ENCODE results near the gene LDLRAD3. TPM values are rescaled to one million over a fixed set of nuclear protein-coding genes. Genes with fewer than 3 reads are reported as not detected.

LDLRAD3 gene
- polyA plus RNA-seq, 3 donors = 3.6 to 28.7 (median 7.0) TPM

DNA sequence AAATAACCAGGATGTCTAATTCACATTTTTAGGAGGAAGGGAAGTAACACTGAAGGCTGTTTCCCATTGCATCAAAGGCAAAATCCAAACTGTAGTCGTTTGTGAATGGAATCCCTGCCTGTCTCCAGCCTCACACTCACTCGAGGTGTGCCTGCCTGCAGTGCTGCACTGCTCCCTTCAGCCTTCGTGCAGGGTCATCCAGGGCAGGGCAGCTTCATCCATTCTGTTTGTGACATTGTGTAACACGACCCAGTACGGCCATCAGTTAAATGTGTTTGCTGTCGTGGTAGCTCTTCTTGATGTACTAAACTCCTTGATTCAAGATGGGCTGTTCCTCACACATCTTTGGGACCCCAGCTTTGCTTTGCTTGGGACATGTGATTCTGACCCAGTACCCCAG lies 34.3 kb downstream of the LDLRAD3 start:
- H3K27ac ChIP-seq (ENCODE audit: low read depth, low read length) = no peak overlapping the region
- 51 to 64% (median 57%) methylated on average over 6 of the region's 6 CpGs for WGBS, 3 donors

DNA sequence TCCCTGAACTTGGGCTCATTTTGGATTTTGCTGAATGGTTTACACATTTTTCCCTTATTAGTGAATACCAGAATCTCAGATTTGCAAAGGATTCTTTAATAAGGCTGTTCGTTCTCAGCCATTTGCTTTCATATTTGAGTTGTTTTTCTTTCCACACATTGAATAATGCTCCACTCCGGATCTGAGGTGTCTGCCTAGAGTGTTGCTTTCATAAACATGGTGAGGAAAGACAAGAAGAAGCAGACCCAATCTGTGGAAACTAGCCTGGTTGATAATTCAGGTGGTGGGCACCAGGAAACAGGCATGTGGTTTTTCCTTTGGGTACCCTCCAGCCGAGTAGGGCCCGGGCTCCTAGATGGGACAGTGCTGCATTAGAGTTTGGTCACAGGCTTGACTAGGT lies 35.0 kb downstream of the LDLRAD3 start:
- H3K27ac ChIP-seq (ENCODE audit: low read depth, low read length) = no peak overlapping the region
- 84 to 92% (median 87%) methylated on average over 4 of the region's 4 CpGs for WGBS, 3 donors

DNA sequence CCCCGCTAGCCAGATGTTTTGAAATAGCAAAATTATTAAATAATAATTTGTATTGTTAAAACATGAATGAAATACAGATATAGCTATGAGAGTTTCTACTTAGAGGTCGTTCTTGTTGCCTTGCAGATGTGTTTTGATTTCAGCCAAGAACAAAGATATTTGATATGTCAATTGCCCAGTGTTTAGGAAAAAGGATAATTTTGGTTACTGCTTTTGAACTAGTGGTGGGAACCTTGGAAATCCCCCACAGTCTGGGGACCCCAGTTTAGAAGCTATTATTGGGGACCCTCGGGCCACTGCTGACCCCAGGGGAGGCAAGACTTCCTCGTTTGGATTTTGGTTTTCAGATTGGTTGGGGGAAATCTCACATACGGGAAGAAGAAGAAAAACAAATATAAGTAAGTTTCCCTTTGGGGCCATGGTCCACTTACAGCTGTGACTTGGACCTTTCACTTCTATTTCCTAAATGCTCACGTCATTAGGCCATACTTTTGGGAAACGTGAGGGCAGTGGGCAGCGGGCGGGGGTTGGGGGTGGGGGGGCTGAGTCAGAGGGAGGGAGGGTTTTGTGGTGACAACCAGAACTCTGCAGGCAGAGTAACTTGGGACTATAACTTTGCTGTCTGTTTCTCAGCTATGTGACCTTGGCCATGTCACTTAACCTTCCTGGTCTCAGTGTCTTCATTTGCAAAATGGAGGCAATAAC lies 37.0 kb downstream of the LDLRAD3 start:
- WGBS, 3 donors = 53 to 75% (median 53%) methylated on average over 9 of the region's 9 CpGs
- no peak overlapping the region for H3K27ac ChIP-seq (ENCODE audit: low read depth, low read length)

- 65 to 76% (median 70%) methylated on average over 7 of the region's 7 CpGs for WGBS, 3 donors
- no peak overlapping the region for H3K27ac ChIP-seq (ENCODE audit: low read depth, low read length)
Observed at GRCh38 chr11:35981581-35981980, 37.7 kb downstream of the LDLRAD3 start.

DNA sequence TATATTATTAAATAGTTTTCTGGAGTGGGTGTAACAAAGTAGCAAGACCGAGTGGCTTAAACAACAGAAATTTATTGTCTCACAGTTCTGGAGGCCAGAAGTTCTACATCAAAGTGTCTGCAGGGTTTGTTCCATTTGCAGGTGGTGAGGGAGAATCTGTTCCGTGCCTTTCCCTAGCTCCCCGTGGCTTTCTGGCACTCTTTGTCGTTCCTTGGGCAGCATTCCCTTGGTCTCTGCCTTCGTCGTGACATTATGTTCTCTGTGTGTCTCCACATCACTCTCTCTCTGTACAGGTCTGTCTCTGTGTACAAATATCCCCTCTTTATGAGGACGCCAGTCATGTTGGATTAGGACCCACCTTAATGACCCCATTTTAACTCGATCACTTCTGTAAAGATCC lies 38.2 kb downstream of the LDLRAD3 start:
- no peak overlapping the region for H3K27ac ChIP-seq (ENCODE audit: low read depth, low read length)

DNA sequence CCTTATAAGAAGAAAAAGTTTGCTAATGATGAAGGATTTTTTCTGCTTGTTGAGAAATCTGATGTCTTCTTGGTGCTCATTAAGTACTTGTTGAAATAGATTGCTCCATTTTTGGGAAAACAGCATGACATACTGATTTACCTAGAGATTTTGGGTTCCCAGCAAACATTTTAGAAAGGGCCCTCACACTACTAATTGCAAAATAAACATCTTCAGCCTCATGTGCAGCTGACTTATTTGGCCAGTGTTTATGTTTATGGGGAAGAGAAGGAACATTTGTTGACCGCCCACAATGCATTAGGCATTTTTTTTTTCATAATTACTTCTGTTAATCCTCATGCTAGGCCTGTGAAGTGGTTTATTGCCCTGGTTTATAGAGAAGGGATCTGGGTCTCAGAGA lies 40.1 kb downstream of the LDLRAD3 start:
- 76 to 93% (median 88%) methylated on average over 1 of the region's 1 CpG for WGBS, 3 donors
- no peak overlapping the region for H3K27ac ChIP-seq (ENCODE audit: low read depth, low read length)

More for the DNA sequence above, 38.2 kb downstream of the LDLRAD3 start:
- 76 to 92% (median 84%) methylated on average over 8 of the region's 8 CpGs for WGBS, 3 donors

GRCh38 chr11:35986947-35987346 lies 43.1 kb downstream of the LDLRAD3 start:
- H3K27ac ChIP-seq (ENCODE audit: low read depth, low read length) = no peak overlapping the region
- 86 to 88% (median 87%) methylated on average over 3 of the region's 3 CpGs for WGBS, 3 donors

DNA sequence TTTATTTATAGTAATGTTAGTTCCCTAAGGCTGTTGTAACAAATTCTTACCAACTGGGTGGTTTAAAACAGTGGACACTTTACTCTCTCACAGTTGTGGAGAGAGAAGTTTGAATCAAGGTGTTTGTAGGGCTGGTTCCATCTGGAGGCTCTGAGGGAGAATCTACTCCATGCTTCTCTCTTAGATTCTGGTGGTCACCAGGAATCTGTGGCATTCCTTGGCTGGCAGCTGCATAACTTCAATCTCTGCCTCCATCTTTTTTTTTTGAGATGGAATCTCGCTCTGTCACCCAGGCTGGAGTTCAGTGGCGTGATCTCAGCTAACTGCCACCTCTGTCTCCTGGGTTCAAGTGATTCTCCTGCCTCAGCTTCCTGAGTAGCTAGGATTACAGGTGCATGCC lies 46.3 kb downstream of the LDLRAD3 start:
- no peak overlapping the region for H3K27ac ChIP-seq (ENCODE audit: low read depth, low read length)
- WGBS, 3 donors = 96 to 100% (median 99%) methylated on average over 2 of the region's 2 CpGs

GRCh38 chr11:35990816-35991215 lies 47.0 kb downstream of the LDLRAD3 start:
- 88 to 98% (median 93%) methylated on average over 3 of the region's 3 CpGs for WGBS, 3 donors
- no peak overlapping the region for H3K27ac ChIP-seq (ENCODE audit: low read depth, low read length)

- H3K27ac ChIP-seq (ENCODE audit: low read depth, low read length) = no peak overlapping the region
Observed at GRCh38 chr11:35992548-35992947, 48.7 kb downstream of the LDLRAD3 start.

DNA sequence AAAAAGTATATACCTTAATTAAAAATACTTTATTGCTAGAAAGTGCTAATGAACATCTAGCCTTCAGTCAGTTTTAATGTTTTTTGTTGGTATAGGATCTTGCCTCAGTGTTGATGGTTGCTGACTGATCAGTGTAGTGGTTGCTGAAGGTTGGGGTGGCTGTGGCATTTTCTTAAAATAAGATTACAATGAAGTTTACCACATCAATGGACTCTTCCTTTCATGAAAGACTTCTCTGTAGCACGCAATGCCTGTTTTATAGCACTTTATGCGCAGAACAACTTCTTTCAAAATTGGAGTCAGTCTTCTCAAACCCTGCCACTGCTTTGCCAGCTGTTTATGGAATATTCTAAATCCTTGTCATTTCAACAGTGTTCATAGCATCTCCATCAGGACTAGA lies 50.6 kb downstream of the LDLRAD3 start:
- no peak overlapping the region for H3K27ac ChIP-seq (ENCODE audit: low read depth, low read length)
- WGBS, 3 donors = 94 to 98% (median 96%) methylated on average over 2 of the region's 2 CpGs

DNA sequence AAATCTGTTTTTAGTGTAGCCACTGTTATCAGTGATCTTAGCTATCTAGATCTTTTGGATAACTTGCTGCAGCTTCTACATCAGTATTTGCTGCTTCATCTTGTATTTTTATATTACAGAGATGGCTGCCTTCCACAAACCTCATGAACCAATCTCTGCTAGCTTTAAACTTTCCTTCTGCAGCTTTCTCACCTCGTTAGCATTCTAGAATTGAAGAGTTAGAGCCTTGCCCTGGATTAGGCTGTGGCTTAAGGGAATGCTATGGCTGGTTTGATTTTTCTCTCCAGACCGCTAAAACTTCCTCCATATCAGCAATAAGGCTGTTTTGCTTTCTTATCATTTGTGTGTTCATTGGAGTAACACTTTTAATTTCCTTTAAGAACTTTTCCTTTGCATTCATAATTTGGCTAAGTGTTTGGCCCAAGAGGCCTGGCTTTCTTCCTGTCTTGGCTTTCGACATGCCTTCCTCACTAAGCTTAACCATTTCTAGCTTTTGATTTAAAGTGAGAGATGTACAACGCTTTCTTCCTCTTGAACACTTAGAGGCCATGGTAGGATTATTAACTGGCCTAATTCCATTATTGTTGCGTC lies 51.9 kb downstream of the LDLRAD3 start:
- H3K27ac ChIP-seq (ENCODE audit: low read depth, low read length) = no peak overlapping the region
- whole genome bisulfite sequencing, 3 donors = 62 to 81% (median 72%) methylated on average over 5 of the region's 5 CpGs

- 89 to 94% (median 94%) methylated on average over 6 of the region's 6 CpGs for WGBS, 3 donors
- H3K27ac ChIP-seq (ENCODE audit: low read depth, low read length) = no peak overlapping the region
Observed at GRCh38 chr11:35997902-35998520, 54.1 kb downstream of the LDLRAD3 start.

- no peak overlapping the region for H3K27ac ChIP-seq (ENCODE audit: low read depth, low read length)
- WGBS, 3 donors = 79 to 87% (median 84%) methylated on average over 6 of the region's 6 CpGs
Observed at GRCh38 chr11:35998634-35999033, 54.8 kb downstream of the LDLRAD3 start.

GRCh38 chr11:36000616-36001190 lies 56.8 kb downstream of the LDLRAD3 start:
- no peak overlapping the region for H3K27ac ChIP-seq (ENCODE audit: low read depth, low read length)
- 72 to 87% (median 83%) methylated on average over 6 of the region's 6 CpGs for WGBS, 3 donors

DNA sequence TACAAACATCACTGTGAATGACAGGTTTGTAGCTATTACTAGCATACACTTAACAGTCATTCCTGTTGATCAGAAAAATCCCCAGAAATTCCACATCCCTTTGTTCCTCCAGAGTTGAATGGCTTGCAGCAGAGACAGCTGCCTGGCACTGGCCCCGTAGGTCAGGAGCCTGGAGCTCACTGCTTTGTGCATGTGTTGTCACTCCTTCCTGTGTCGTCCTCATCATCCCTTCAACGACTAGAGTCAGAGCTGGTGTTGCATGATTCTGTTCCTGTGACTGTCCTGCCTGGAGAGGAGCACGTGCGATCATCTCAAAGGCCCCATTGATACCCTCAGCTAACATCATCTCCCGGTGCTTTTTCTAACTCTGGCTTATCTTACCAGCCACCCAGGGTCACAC lies 58.3 kb downstream of the LDLRAD3 start:
- whole genome bisulfite sequencing, 3 donors = 54 to 76% (median 60%) methylated on average over 6 of the region's 6 CpGs
- no peak overlapping the region for H3K27ac ChIP-seq (ENCODE audit: low read depth, low read length)

- H3K27ac ChIP-seq (ENCODE audit: low read depth, low read length) = no peak overlapping the region
- 68 to 82% (median 72%) methylated on average over 3 of the region's 3 CpGs for WGBS, 3 donors
Observed at GRCh38 chr11:36002796-36003195, 58.9 kb downstream of the LDLRAD3 start.

DNA sequence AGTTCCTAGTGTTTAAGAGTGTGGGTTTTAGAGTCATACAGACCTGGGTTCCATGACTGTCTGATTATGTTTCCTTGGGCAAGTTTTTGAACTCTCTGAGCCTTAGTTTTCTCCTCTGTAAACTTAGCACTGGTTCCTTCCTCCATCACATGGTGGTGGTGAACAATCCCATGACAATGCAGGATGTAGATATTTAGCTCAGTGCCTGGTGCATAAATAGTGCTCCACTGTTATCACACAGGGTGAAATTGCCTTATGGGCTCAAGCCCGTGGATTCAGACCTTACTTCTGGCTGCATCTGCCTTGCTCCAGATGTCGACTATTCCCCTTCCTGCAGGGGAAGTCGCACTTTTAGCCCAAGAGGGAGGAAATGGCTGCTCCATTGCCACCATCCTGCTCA lies 62.7 kb downstream of the LDLRAD3 start:
- H3K27ac ChIP-seq (ENCODE audit: low read depth, low read length) = no peak overlapping the region
- WGBS, 3 donors = 68 to 94% (median 90%) methylated on average over 3 of the region's 3 CpGs

- no peak overlapping the region for H3K27ac ChIP-seq (ENCODE audit: low read depth, low read length)
- WGBS, 3 donors = 92 to 96% (median 94%) methylated on average over 8 of the region's 8 CpGs
Observed at GRCh38 chr11:36007127-36007655, 63.3 kb downstream of the LDLRAD3 start.
